Cardiac muscle cell (in vitro differentiated cells and primary cell): Measurements from ENCODE around the gene NPY. TPM values are rescaled to one million over a fixed set of nuclear protein-coding genes. Genes with fewer than 3 reads are reported as not detected.

Experiments
- DNase-seq, 2 donors: peaks; one replicate each; pipeline versions ENCODE4 v3.0.0 to v3.0.0-alpha.2; 2010 to 2017; ENCODE audit warnings: low read depth in 1 of 2, low spot score in 1 of 2
- H3K27ac ChIP-seq: fragments of 200-600 bp; sonication (generic); 2 replicates; pipeline ENCODE4 v1.5.1; 2016
- H3K27me3 ChIP-seq: fragments of 200-600 bp; sonication (generic); 2 replicates; pipeline ENCODE4 v1.6.0; 2016; ENCODE audit warnings: control low read depth
- H3K36me3 ChIP-seq: fragments of 200-600 bp; sonication (generic); 2 replicates; pipeline ENCODE4 v1.5.1; 2016; ENCODE audit warnings: control low read depth
- H3K4me1 ChIP-seq: fragments of 200-600 bp; sonication (generic); 2 replicates; pipeline ENCODE4 v1.8.1; 2017; ENCODE audit warnings: low read depth, mild to moderate bottlenecking, mixed run types
- H3K4me3 ChIP-seq: fragments of 200-600 bp; sonication (generic); 2 replicates; pipeline ENCODE4 v1.5.1; 2016; ENCODE audit warnings: mild to moderate bottlenecking
- H3K9me3 ChIP-seq: fragments of 200-600 bp; sonication (generic); 2 replicates; pipeline ENCODE4 v1.5.1; 2017; ENCODE audit warnings: low read depth, mild to moderate bottlenecking, control low read depth
- CTCF ChIP-seq: IDR thresholded peaks from 2 replicates; pipeline ENCODE4 v1.5.1; 2012; ENCODE audit warnings: low read depth, mild to moderate bottlenecking, low read length
- polyA plus RNA-seq: library from polyadenylated mRNA; unstranded; fragments of >200 nt; fragmentation: Nextera tagmentation; extraction: Ambion mirVana; gene quantifications from 2 replicates; pipeline ENCODE4 v1.2.1, GENCODE V29; 2016
- total RNA-seq: library from RNA; depleted of rRNA; stranded (reverse); fragments of >200 nt; gene quantifications from 2 replicates; pipeline ENCODE4 v1.2.3, GENCODE V29; 2016

The NPY gene
- total and polyA plus RNA-seq, 2 experiments from 2014 or later: 3.5 to 5.1 TPM

GRCh38 chr7:24312588-24312987, 28.6 kb downstream of the NPY start:
- Histone ChIP-seq H3K27me3 (no peaks in the 10 kb centered on the region), H3K9me3 (no peaks in the 10 kb centered on the region), H3K36me3 (no peaks in the 10 kb centered on the region), H3K27ac (no peak overlapping the region), H3K4me1 (no peaks in the 10 kb centered on the region), H3K4me3 (no peak overlapping the region)
- TF ChIP-seq CTCF: no peak
- DNase-seq: no peak

DNA sequence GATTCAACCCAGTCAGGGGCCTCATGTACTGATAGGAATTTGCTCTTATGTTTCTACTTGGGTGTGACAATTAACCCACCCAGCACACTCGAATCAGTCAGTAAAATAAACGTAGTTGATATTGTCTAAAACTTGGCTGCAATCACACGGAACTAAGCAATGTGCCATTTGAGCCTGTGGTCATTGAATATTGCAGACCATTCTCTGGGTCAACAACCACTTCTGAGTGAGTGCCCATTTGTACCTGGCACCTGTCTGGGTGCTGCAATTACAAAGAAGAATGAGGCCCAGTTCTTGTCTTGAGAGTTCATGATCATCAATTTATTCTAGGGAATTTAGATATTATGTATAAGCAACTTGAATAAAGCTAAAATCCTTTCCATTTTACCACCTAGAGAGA, 29.8 kb downstream of the NPY start:
- DNase-seq: no peak
- no peak for TF ChIP-seq CTCF
- Histone ChIP-seq H3K27me3 (no peaks in the 10 kb centered on the region), H3K27ac (no peak overlapping the region), H3K4me1 (no peaks in the 10 kb centered on the region), H3K4me3 (no peak overlapping the region), H3K36me3 (no peaks in the 10 kb centered on the region), H3K9me3 (no peaks in the 10 kb centered on the region)

DNA sequence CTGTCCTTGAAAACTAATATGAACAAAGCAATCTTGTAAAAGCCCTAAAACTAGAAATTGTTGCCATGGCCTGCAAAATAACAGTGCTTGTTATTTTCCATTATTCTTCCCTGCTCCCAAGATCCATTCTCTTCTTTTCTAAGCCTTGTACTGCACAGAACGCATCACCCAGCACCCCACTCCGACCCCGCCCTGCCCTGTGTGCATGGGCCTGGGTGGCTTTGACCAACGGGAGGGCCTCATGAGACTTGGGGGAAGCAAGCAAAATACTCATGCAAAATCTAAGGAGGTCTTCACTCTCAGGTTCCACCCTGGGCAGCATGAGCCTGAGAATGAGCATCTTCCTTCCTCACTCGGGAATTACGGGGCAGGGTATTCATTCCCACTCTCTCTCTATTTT, 32.4 kb downstream of the NPY start:
- no peak for TF ChIP-seq CTCF
- no peaks in the 10 kb centered on the region for H3K9me3 ChIP-seq
- no peak overlapping the region for H3K27ac ChIP-seq
- no peaks in the 10 kb centered on the region for H3K4me1 ChIP-seq
- H3K36me3 ChIP-seq: no peaks in the 10 kb centered on the region
- no peak overlapping the region for H3K4me3 ChIP-seq
- no peak for DNase-seq
- H3K27me3 ChIP-seq: no peaks in the 10 kb centered on the region

DNA sequence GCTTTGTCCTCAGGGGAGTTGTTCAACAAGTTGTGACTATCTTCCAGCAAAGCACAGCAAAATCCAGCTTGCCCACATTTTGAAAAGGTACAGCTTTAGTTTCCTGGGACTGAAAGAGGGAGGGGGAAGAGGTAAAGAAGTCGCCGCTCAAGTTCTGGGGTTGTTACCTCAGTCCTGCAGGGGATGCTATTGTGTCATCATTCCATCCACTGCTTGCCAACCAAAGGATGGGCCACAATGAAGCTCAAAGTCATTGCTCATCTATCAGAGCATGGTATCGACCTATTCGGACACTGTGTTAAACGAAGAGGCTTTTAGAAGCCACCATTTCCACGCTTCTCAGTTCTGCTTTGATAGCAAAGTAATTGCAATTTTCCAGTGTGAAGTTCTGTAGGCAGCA, 34.3 kb downstream of the NPY start:
- no peak overlapping the region for H3K4me3 ChIP-seq
- no peak for TF ChIP-seq CTCF
- DNase-seq: no peak

DNA sequence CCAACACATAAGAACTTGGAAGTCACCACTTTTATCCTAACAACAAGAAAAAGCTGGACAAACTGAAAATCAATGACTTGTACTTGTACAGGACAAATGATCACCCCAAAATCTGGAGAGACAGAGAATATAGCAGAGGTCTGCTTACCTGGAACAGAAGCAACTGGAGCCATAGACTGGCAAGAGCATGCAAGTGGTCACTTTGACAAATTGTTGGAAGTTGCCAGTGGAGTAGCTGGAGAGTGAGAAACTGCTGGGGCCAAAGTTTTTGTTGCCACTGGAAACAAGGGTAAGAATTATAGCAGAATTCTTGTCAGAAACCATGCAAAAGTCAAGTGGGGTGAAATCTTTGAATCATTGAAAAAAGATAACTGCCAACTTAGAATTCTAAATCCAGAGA, 35.2 kb downstream of the NPY start:
- no peaks in the 10 kb centered on the region for H3K36me3 ChIP-seq
- no peak for DNase-seq
- H3K27ac ChIP-seq: no peak overlapping the region
- H3K4me3 ChIP-seq: no peak overlapping the region
- no peak for TF ChIP-seq CTCF
- H3K27me3 ChIP-seq: no peaks in the 10 kb centered on the region
- no peaks in the 10 kb centered on the region for H3K4me1 ChIP-seq
- no peaks in the 10 kb centered on the region for H3K9me3 ChIP-seq

More for the DNA sequence above, 34.3 kb downstream of the NPY start:
- Histone ChIP-seq H3K27ac (no peak overlapping the region), H3K4me1 (no peaks in the 10 kb centered on the region), H3K36me3 (no peaks in the 10 kb centered on the region), H3K27me3 (no peaks in the 10 kb centered on the region), H3K9me3 (no peaks in the 10 kb centered on the region)

- no peak for TF ChIP-seq CTCF
- Histone ChIP-seq H3K27me3 (peaks cover 3% of the 10 kb centered on the region), H3K4me1 (no peaks in the 10 kb centered on the region), H3K4me3 (no peak overlapping the region), H3K36me3 (no peaks in the 10 kb centered on the region), H3K27ac (no peak overlapping the region), H3K9me3 (no peaks in the 10 kb centered on the region)
- no peak for DNase-seq
Measured at GRCh38 chr7:24323961-24324480, 40.0 kb downstream of the NPY start.
